ENCODE measurements around the gene CYP27B1. TPM values are rescaled to one million over a fixed set of nuclear protein-coding genes. Genes with fewer than 3 reads are reported as not detected.
A peak's percentile ranks its signal among the peaks of the same experiment; 100 is the strongest.

Gene CYP27B1
- total RNA-seq, 1 donor from 2014 or later = not detected

DNA sequence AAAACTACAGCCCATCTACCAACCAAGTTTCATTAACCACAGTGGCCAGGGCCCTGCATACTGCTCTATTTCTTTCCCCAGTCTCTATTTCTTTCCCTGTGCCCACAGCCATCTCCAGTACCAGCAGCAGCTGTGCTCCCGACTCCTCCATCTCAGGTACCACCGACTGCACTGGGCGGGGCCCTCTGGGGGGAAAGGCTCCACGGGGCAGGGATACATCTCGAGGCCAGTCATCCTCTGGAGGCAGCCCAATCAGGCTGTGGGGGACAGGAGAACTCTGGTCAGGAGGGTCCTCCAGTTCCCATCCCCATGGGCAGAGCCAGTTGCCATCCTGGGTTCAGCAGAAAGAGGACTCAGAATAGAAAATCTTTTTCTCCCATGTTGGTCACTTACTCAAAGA lies 17.8 kb downstream of the CYP27B1 start:
- Histone ChIP-seq H3K4me1 (peaks cover 0 to 12% of the 10 kb centered on the region in 2 donors), H3K27ac (no peak overlapping the region), H3K9me3 (no peaks in the 10 kb centered on the region), H3K36me3 (peaks cover 20 to 37% of the 10 kb centered on the region in 2 donors), H3K4me3 (no peak overlapping the region), H3K27me3 (no peaks in the 10 kb centered on the region)
- intact Hi-C loops (cut with DNase I) = no loop called here
- TF ChIP-seq, protein P1, sequence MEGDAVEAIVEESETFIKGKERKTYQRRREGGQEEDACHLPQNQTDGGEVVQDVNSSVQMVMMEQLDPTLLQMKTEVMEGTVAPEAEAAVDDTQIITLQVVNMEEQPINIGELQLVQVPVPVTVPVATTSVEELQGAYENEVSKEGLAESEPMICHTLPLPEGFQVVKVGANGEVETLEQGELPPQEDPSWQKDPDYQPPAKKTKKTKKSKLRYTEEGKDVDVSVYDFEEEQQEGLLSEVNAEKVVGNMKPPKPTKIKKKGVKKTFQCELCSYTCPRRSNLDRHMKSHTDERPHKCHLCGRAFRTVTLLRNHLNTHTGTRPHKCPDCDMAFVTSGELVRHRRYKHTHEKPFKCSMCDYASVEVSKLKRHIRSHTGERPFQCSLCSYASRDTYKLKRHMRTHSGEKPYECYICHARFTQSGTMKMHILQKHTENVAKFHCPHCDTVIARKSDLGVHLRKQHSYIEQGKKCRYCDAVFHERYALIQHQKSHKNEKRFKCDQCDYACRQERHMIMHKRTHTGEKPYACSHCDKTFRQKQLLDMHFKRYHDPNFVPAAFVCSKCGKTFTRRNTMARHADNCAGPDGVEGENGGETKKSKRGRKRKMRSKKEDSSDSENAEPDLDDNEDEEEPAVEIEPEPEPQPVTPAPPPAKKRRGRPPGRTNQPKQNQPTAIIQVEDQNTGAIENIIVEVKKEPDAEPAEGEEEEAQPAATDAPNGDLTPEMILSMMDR (IDR thresholded peaks at IDR 0.05) = no peak
- DNase-seq (ENCODE audit: low spot score in 2 of 2) = no peak

DNA sequence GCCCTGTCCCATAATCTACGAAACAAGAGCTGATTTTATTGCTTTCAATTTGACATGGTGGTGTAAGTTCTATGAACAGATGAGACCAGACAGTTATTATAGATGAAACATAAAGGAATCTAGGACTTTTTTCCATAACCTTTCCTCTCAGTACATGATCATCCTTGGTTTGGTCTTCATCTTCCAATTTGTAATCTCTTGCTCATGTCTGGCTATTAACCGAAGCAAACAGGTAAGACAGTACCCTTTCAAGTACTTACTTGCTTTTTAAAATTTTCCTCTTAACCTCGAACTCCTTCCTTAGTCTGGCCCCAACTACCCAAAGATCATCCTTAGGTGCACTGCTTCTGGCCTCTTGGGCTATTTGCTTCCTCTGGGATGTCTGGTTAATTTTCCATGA lies 20.9 kb downstream of the CYP27B1 start:
- H3K4me3 ChIP-seq = peak overlapping the region in 1 of 2 donors; percentile 90
- H3K9me3 ChIP-seq = no peaks in the 10 kb centered on the region
- TF ChIP-seq, protein P1 (IDR thresholded peaks at IDR 0.05) = no peak
- intact Hi-C loops (cut with DNase I) = no loop called here
- H3K27ac ChIP-seq = peak overlapping the region; percentile 98 to 100
- H3K27me3 ChIP-seq = no peaks in the 10 kb centered on the region
- no peak for DNase-seq (ENCODE audit: low spot score in 2 of 2)
- peaks cover 0 to 7% of the 10 kb centered on the region in 2 donors for H3K4me1 ChIP-seq
- H3K36me3 ChIP-seq = peaks cover 20 to 37% of the 10 kb centered on the region in 2 donors

GRCh38 chr12:57745485-57745881 lies 21.4 kb downstream of the CYP27B1 start:
- DNase-seq (ENCODE audit: low spot score in 2 of 2) = no peak
- Histone ChIP-seq H3K36me3 (peaks cover 20 to 35% of the 10 kb centered on the region in 2 donors), H3K9me3 (no peaks in the 10 kb centered on the region), H3K4me1 (peaks cover 0 to 7% of the 10 kb centered on the region in 2 donors), H3K4me3 (peak overlapping the region; percentile 77 to 90), H3K27ac (peak overlapping the region; percentile 98 to 100), H3K27me3 (no peaks in the 10 kb centered on the region)
- TF ChIP-seq, protein P1 (IDR thresholded peaks at IDR 0.05) = no peak
- intact Hi-C loops (cut with DNase I) = loop anchor here (2.0 kb wide), 1 partner anchor 19 kb away; no protein-coding TSS in a partner anchor

DNA sequence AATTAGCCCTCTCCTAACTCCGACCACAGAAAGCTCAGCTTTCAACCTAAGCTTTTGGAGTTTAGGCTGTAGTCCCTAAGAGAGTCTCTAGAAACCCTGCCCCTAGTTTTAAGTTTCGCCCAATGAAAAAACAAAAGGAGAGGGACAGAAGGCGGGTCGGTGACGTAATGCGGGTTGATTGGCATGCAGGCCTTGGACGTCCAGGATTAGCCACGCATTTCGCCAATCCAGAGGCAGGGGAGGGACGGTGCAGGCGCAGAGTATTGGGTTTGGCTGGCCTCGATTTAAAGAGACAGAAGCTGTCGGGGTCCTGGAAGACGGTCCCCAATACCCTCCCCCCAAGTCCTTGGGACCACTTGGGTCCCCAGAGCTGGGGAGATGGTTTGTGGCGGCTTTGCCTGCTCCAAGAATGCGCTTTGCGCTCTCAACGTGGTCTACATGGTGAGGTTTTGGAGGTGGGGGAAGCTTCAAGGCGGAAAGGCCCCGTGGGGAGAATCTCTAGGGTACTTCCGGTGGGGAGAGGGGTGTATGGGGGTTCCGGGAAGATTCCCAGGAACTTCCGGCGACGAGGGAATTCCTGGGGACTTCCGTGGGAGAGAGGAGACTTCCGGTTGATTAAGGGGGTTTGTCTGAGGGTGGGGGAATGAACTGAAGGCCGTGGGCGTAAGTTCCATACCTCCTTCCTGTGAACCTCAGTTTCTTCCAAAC lies 21.9 kb downstream of the CYP27B1 start, which contains the start of gene TSPAN31:
TSS of gene TSPAN31 (plus strand) at position 263 of the 708 bp plus-strand sequence. CDS start at position 379, 116 bp downstream.
- TF ChIP-seq, protein P1 (IDR thresholded peaks at IDR 0.05) = no peak
- intact Hi-C loops (cut with DNase I) = loop anchor here (1.0 to 2.0 kb wide), 3 partner anchors 7 to 52 kb away; partner anchors contain the start of gene CDK4

DNA sequence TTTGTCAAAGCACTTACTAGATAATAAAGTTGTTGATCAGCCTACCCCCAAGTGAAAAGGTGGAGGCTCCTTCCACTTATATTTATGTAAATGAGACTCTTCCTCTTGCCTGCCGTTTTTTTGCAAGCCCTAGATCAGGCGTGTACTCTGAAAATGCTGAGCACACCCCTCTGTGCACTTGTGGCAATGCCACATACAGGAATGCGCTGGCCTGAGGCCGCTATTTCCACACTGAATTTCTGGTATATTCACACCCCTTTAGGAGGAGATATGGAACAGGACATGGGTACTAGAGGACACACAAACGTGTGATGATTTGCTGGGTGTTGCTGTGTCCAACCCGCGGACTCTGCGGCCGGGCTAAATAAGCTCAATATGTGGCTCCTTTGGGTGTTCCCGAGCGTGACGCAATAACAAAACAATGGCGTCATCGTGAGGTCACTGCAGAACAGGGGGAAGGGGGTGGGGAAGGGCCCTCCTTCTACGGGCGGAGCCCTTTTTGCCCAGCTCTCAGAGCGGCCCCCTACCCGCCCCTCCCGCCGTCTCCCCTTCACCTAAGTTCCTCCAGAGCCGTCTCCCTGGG lies 22.6 kb downstream of the CYP27B1 start:
- H3K4me1 ChIP-seq = peaks cover 0 to 7% of the 10 kb centered on the region in 2 donors

More for the DNA sequence above, 21.9 kb downstream of the CYP27B1 start, which contains the start of gene TSPAN31:
- Histone ChIP-seq H3K9me3 (no peaks in the 10 kb centered on the region), H3K4me3 (peak within 1 kb of the TSS; percentile 77 to 90), H3K27ac (peak within 1 kb of the TSS; percentile 98 to 100), H3K27me3 (no peaks in the 10 kb centered on the region), H3K4me1 (peaks cover 0 to 7% of the 10 kb centered on the region in 2 donors), H3K36me3 (peaks cover 20 to 31% of the 10 kb centered on the region in 2 donors)
- DNase-seq (ENCODE audit: low spot score in 2 of 2) = peak; percentile 93 to 99

More for the DNA sequence above, 22.6 kb downstream of the CYP27B1 start:
- DNase-seq (ENCODE audit: low spot score in 2 of 2) = peak; percentile 42 to 90
- Histone ChIP-seq H3K4me3 (peak overlapping the region; percentile 77 to 90), H3K27me3 (no peaks in the 10 kb centered on the region), H3K27ac (peak overlapping the region; percentile 98 to 100), H3K9me3 (no peaks in the 10 kb centered on the region), H3K36me3 (peaks cover 14 to 26% of the 10 kb centered on the region in 2 donors)
- intact Hi-C loops (cut with DNase I) = loop anchor here (1.0 to 2.0 kb wide), 3 partner anchors 8 to 51 kb away; partner anchors contain the start of gene CDK4
- TF ChIP-seq, protein P1 (IDR thresholded peaks at IDR 0.05) = no peak
